BJ (cell line): ENCODE measurements around the gene FGGY. TPM values are rescaled to one million over a fixed set of nuclear protein-coding genes. Genes with fewer than 3 reads are reported as not detected.
A peak's percentile ranks its signal among the peaks of the same experiment; 100 is the strongest.

Source experiments
- CTCF ChIA-PET: fragments of 350-600 bp; formaldehyde crosslinking; extraction: SDS; loops from one replicate; lab custom pipeline; 2021; ENCODE audit warnings: antibody characterized with exemption, inconsistent platforms; lab: Yijun Ruan, JAX
- POLR2A ChIA-PET: fragments of 300-600 bp; sonication (Branson Sonifier 250); formaldehyde crosslinking; extraction: SDS; loops from one replicate; lab custom pipeline; 2021; ENCODE audit warnings: antibody characterized with exemption; lab: Charles Lee
- DNase-seq: peaks from one replicate; pipeline ENCODE4 v3.0.0-alpha.2; 2011; ENCODE audit warnings: low read depth
- H3K27me3 ChIP-seq: 2 replicates; pipeline ENCODE4 v1.6.0; 2011; ENCODE audit warnings: low read length; ENCODE audit not compliant: control insufficient read depth, insufficient read depth
- H3K36me3 ChIP-seq: 2 replicates; pipeline ENCODE4 v1.5.1; 2011; ENCODE audit warnings: low read length; ENCODE audit not compliant: control insufficient read depth, insufficient read depth
- H3K4me3 ChIP-seq: 2 replicates; pipeline ENCODE4 v1.5.1; 2011; ENCODE audit warnings: low read depth, mild to moderate bottlenecking, control low read depth, low read length
- polyA plus RNA-seq: library from polyadenylated mRNA; depleted of rRNA; stranded (reverse); fragments of >200 nt; gene quantifications from 2 replicates; pipeline ENCODE4 v1.2.3, GENCODE V29; 2011
- TF ChIP-seq, protein P1 (sequence below): IDR thresholded peaks from 2 replicates; pipeline ENCODE4 v1.5.1; 2011; ENCODE audit warnings: low read depth, mild to moderate bottlenecking, control low read depth, inconsistent platforms, low read length, moderate library complexity; ENCODE audit not compliant: insufficient read depth

Gene FGGY
- polyA plus RNA-seq, 1 experiment, result 9.9 TPM

DNA sequence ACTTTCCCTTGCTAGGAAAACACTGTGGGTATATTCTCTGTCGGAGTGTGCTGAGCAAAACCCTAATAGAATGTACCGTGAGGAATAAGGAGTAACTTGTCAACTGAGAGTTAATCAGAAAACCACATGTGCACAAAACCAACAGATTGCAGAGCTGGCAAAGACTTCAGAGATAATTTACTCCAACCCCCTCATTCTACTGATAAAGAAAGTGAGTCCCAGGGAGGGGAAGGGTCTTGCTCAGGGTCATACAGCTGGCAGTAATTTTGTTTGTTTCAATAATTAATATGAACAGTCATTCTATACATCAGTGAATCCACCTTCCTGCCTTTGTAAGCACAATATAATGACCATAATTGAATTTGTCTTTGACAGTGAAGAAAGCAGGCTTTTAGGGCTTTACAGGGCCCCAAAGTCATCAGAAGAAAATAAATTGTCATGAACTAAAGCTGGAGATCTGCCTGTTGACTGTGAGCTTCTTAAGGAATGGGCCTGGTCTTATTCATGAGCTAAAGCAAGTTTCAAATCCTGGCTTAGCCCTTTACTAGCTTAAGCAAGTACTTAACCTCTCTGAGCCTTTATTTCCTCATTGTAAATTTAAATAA lies 450.6 kb downstream of the FGGY start:
- H3K36me3 ChIP-seq, result no peaks in the 10 kb centered on the region
- TF ChIP-seq, protein P1, sequence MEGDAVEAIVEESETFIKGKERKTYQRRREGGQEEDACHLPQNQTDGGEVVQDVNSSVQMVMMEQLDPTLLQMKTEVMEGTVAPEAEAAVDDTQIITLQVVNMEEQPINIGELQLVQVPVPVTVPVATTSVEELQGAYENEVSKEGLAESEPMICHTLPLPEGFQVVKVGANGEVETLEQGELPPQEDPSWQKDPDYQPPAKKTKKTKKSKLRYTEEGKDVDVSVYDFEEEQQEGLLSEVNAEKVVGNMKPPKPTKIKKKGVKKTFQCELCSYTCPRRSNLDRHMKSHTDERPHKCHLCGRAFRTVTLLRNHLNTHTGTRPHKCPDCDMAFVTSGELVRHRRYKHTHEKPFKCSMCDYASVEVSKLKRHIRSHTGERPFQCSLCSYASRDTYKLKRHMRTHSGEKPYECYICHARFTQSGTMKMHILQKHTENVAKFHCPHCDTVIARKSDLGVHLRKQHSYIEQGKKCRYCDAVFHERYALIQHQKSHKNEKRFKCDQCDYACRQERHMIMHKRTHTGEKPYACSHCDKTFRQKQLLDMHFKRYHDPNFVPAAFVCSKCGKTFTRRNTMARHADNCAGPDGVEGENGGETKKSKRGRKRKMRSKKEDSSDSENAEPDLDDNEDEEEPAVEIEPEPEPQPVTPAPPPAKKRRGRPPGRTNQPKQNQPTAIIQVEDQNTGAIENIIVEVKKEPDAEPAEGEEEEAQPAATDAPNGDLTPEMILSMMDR, result no peak
- ChIA-PET POLR2A (no interaction called here), CTCF (interaction anchor here (1.0 to 1.3 kb wide), 2 partner anchors 12 to 15 kb away, joined by 4 to 8 read pairs; no protein-coding TSS in a partner anchor)
- H3K4me3 ChIP-seq, result no peak overlapping the region
- no peaks in the 10 kb centered on the region for H3K27me3 ChIP-seq
- DNase-seq, result no peak

DNA sequence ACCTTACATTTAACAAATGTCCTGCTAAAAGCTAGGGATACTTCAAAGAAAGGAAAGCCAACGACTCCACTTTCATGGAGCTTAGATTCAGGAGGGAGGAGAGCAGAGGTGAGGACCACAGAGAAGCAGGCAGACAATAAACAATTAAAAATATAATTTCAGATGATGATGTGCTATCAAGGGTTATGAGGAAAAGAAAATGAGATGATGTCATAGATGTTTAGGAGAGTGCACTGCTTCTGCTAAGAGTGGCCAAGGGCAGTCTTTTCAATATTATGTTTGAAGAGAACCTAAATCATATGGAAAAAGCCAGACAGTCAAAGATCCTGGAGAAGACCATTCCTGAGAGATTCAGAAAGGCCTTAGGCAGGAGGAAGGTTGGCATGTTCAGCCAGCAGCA lies 451.2 kb downstream of the FGGY start:
- no peaks in the 10 kb centered on the region for H3K36me3 ChIP-seq
- no peak for DNase-seq
- CTCF ChIA-PET, result interaction anchor here (1.0 to 2.4 kb wide), 2 partner anchors 8 to 16 kb away, joined by 4 to 8 read pairs; no protein-coding TSS in a partner anchor
- no peak overlapping the region for H3K4me3 ChIP-seq
- POLR2A ChIA-PET, result no interaction called here
- H3K27me3 ChIP-seq, result no peaks in the 10 kb centered on the region
- TF ChIP-seq, protein P1, result no peak

DNA sequence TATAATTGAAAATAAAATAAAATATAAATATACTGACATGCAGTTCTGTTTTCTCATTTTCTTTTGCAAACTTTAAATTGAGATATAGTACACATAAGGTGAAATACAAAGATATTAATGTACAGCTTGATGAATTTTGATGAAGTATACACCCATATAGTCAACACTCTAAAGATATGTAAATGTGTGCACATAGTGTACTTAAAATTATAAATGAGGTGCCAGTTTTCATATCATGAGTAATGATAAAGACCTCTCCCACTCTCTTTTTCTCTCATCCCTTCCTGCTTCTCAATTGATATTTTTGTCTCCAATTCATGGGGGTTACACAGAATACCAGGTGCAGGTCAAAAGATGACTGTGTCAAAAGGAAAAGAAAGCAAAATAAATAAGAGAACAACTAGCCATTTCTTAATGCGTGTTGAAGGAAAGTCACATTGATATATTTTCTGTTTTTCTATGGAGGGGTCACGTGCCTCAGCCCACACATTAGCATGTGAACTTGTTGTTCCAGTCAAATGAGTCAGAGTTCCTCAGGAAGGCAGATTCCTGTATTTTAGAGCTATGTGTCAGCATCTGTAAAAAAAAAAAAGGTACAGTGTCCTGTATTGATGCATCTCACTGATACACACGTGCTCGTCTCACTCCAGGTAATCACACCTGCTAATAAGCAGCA lies 453.6 kb downstream of the FGGY start:
- Histone ChIP-seq H3K27me3 (no peaks in the 10 kb centered on the region), H3K4me3 (no peak overlapping the region), H3K36me3 (no peaks in the 10 kb centered on the region)
- TF ChIP-seq, protein P1, result no peak
- DNase-seq, result peak; percentile 67
- ChIA-PET POLR2A (interaction anchor here (1.0 kb wide), 1 partner anchor 9 kb away, joined by 5 read pairs; no protein-coding TSS in a partner anchor), CTCF (interaction anchor here (1.0 to 2.4 kb wide), 6 partner anchors 9 to 1010 kb away, joined by 3 to 11 read pairs (median 4); no protein-coding TSS in a partner anchor)

DNA sequence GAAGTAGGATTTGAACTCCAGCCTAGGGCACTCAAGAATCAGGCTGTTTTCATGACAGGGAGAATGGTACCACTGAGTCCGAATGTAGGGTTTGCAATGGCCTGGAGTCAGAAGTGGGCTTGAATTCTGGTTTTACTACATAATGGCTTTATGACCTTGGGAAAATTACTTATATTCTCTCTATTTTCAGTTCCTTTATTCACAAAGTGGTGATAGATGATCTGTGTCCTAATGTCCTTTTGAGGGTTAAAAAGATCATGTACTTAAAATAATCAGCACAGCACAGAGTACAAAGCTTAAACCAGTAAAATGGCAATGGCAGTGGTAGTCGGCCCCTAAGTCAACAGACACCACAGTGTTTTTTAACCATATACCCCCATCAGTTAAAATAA lies 454.1 kb downstream of the FGGY start:
- Histone ChIP-seq H3K4me3 (no peak overlapping the region), H3K36me3 (no peaks in the 10 kb centered on the region), H3K27me3 (no peaks in the 10 kb centered on the region)
- POLR2A ChIA-PET, result interaction anchor here (1.0 kb wide), 1 partner anchor 8 kb away, joined by 5 read pairs; no protein-coding TSS in a partner anchor
- no peak for DNase-seq
- TF ChIP-seq, protein P1, result no peak
- CTCF ChIA-PET, result interaction anchor here (1.0 to 1.4 kb wide), 3 partner anchors 8 to 1011 kb away, joined by 3 to 7 read pairs (median 4); no protein-coding TSS in a partner anchor

DNA sequence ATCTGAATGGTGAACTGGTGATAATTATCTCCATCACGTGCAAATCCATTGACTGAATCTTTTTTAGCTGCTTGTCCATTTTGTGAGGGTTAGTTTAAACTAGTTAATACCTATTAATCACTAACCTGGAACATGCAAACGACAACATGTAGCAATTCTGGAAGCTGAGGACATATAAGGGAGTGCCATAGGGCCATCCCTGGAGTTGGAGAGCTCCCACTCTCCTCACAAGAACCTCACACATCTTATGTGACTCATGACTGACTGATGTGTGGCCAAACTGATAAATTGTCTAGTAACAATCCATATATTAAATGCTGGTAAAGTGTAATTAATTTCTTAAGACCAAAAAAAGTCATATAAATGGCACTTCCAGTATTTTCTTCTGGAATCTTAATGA lies 454.9 kb downstream of the FGGY start:
- Histone ChIP-seq H3K36me3 (no peaks in the 10 kb centered on the region), H3K27me3 (no peaks in the 10 kb centered on the region), H3K4me3 (no peak overlapping the region)
- DNase-seq, result no peak
- ChIA-PET POLR2A (no interaction called here), CTCF (interaction anchor here (0.9 to 1.4 kb wide), 4 partner anchors 9 to 1012 kb away, joined by 3 to 7 read pairs (median 6); no protein-coding TSS in a partner anchor)
- TF ChIP-seq, protein P1, result no peak
